Peyer's patch (tissue), 4 donors: ENCODE measurements around the gene DCLK1.

Source experiments
- POLR2A ChIP-seq, 2 donors: fragments of 450-650 bp; IDR thresholded peaks; one replicate each; pipeline ENCODE4 v1.5.1; 2017; ENCODE audit warnings: antibody characterized with exemption in 2 of 2, mild to moderate bottlenecking in 2 of 2, moderate library complexity in 2 of 2
- TF ChIP-seq, protein P1 (sequence below), 6 experiments: fragments of 450-650 bp in 4 of 6; fragments of 200-600 bp in 2 of 6; sonication (generic) in 1 of 6; IDR thresholded peaks; one replicate each; pipeline ENCODE4 v1.5.1; 2017 to 2019; ENCODE audit warnings: antibody characterized with exemption in 6 of 6, mild to moderate bottlenecking in 3 of 6, moderate library complexity in 1 of 6

- TF ChIP-seq, protein P1, sequence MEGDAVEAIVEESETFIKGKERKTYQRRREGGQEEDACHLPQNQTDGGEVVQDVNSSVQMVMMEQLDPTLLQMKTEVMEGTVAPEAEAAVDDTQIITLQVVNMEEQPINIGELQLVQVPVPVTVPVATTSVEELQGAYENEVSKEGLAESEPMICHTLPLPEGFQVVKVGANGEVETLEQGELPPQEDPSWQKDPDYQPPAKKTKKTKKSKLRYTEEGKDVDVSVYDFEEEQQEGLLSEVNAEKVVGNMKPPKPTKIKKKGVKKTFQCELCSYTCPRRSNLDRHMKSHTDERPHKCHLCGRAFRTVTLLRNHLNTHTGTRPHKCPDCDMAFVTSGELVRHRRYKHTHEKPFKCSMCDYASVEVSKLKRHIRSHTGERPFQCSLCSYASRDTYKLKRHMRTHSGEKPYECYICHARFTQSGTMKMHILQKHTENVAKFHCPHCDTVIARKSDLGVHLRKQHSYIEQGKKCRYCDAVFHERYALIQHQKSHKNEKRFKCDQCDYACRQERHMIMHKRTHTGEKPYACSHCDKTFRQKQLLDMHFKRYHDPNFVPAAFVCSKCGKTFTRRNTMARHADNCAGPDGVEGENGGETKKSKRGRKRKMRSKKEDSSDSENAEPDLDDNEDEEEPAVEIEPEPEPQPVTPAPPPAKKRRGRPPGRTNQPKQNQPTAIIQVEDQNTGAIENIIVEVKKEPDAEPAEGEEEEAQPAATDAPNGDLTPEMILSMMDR (IDR thresholded peaks at IDR 0.05): no peak
- TF ChIP-seq POLR2A (IDR thresholded peaks at IDR 0.05): no peak
Measured at GRCh38 chr13:35995136-35995535, 136.0 kb downstream of the DCLK1 start.
